Neuron (in vitro differentiated cells): ENCODE measurements around the gene TRIM68.
A peak's percentile ranks its signal among the peaks of the same experiment; 100 is the strongest.

ENCODE experiments used
- H2AFZ ChIP-seq: one replicate; pipeline ENCODE4 v1.6.1; 2013; ENCODE audit warnings: low read depth, mild to moderate bottlenecking, inconsistent platforms, low read length, moderate library complexity
- H3K27me3 ChIP-seq: one replicate; pipeline ENCODE4 v1.6.1; 2013; ENCODE audit warnings: low read length; ENCODE audit not compliant: insufficient read depth
- H3K36me3 ChIP-seq: one replicate; pipeline ENCODE4 v1.6.1; 2013; ENCODE audit warnings: low read length; ENCODE audit not compliant: insufficient read depth
- H3K4me1 ChIP-seq: one replicate; pipeline ENCODE4 v1.6.1; 2013; ENCODE audit warnings: low read length; ENCODE audit not compliant: insufficient read depth
- H3K4me3 ChIP-seq: 2 replicates; pipeline ENCODE4 v1.5.1; 2013; ENCODE audit warnings: mild to moderate bottlenecking, low read length, moderate library complexity
- H3K9me3 ChIP-seq: one replicate; pipeline ENCODE4 v1.6.1; 2013; ENCODE audit warnings: low read length

The TRIM68 gene

GRCh38 chr11:4607781-4608666, at the start of gene TRIM68:
TRIM68 (minus strand) TSS chr11:4608231; CDS start chr11:4605504, 2,727 bp downstream.
- H3K9me3 ChIP-seq, result no peaks in the 10 kb centered on the region

GRCh38 chr11:4654635-4655369, 46.8 kb upstream of the TRIM68 start:
- H3K9me3 ChIP-seq, result no peaks in the 10 kb centered on the region
- no peak overlapping the region for H3K4me3 ChIP-seq
- no peak overlapping the region for H2AFZ ChIP-seq
- no peaks in the 10 kb centered on the region for H3K4me1 ChIP-seq
- H3K36me3 ChIP-seq, result no peaks in the 10 kb centered on the region
- H3K27me3 ChIP-seq, result no peaks in the 10 kb centered on the region

More at GRCh38 chr11:4607781-4608666, at the start of gene TRIM68:
- Histone ChIP-seq H3K4me3 (peak within 1 kb of the TSS; percentile 78), H3K4me1 (peaks cover 16% of the 10 kb centered on the region), H2AFZ (peak within 1 kb of the TSS; percentile 69), H3K27me3 (no peaks in the 10 kb centered on the region), H3K36me3 (peaks cover 13% of the 10 kb centered on the region)

GRCh38 chr11:4647766-4648165, 39.7 kb upstream of the TRIM68 start:
- no peak overlapping the region for H3K4me3 ChIP-seq
- peaks cover 2% of the 10 kb centered on the region for H3K27me3 ChIP-seq
- no peak overlapping the region for H2AFZ ChIP-seq
- H3K9me3 ChIP-seq, result no peaks in the 10 kb centered on the region
- no peaks in the 10 kb centered on the region for H3K36me3 ChIP-seq
- no peaks in the 10 kb centered on the region for H3K4me1 ChIP-seq

- Histone ChIP-seq H3K9me3 (no peaks in the 10 kb centered on the region), H3K4me3 (no peak overlapping the region), H3K4me1 (peaks cover 5% of the 10 kb centered on the region), H3K27me3 (peaks cover 2% of the 10 kb centered on the region), H2AFZ (no peak overlapping the region), H3K36me3 (no peaks in the 10 kb centered on the region)
Measured at GRCh38 chr11:4645974-4646373, 37.9 kb upstream of the TRIM68 start.

- no peaks in the 10 kb centered on the region for H3K36me3 ChIP-seq
- no peak overlapping the region for H3K4me3 ChIP-seq
- H2AFZ ChIP-seq, result no peak overlapping the region
- peaks cover 2% of the 10 kb centered on the region for H3K27me3 ChIP-seq
- H3K9me3 ChIP-seq, result no peaks in the 10 kb centered on the region
- H3K4me1 ChIP-seq, result peaks cover 5% of the 10 kb centered on the region
Measured at GRCh38 chr11:4644233-4644632, 36.2 kb upstream of the TRIM68 start.

- Histone ChIP-seq H3K9me3 (no peaks in the 10 kb centered on the region), H3K36me3 (no peaks in the 10 kb centered on the region), H3K4me3 (no peak within 1 kb of the TSS), H3K27me3 (peaks cover 2% of the 10 kb centered on the region), H3K4me1 (peaks cover 5% of the 10 kb centered on the region), H2AFZ (no peak within 1 kb of the TSS)
Measured at GRCh38 chr11:4643682-4644081, 35.7 kb upstream of the TRIM68 start, which contains the start of gene OR51E1. OR51E1 (plus strand) TSS chr11:4643982; CDS start chr11:4652527, 8,545 bp downstream.

- no peaks in the 10 kb centered on the region for H3K9me3 ChIP-seq
- H3K36me3 ChIP-seq, result no peaks in the 10 kb centered on the region
- H2AFZ ChIP-seq, result no peak overlapping the region
- H3K4me1 ChIP-seq, result peaks cover 5% of the 10 kb centered on the region
- peaks cover 2% of the 10 kb centered on the region for H3K27me3 ChIP-seq
- H3K4me3 ChIP-seq, result no peak overlapping the region
Measured at GRCh38 chr11:4643076-4643475, 35.0 kb upstream of the TRIM68 start.

GRCh38 chr11:4642043-4642442, 34.0 kb upstream of the TRIM68 start:
- peaks cover 5% of the 10 kb centered on the region for H3K4me1 ChIP-seq
- no peak overlapping the region for H3K4me3 ChIP-seq
- H3K36me3 ChIP-seq, result no peaks in the 10 kb centered on the region
- peaks cover 2% of the 10 kb centered on the region for H3K27me3 ChIP-seq
- no peak overlapping the region for H2AFZ ChIP-seq
- no peaks in the 10 kb centered on the region for H3K9me3 ChIP-seq

GRCh38 chr11:4641501-4641900, 33.5 kb upstream of the TRIM68 start:
- H3K27me3 ChIP-seq, result peaks cover 2% of the 10 kb centered on the region
- H3K4me1 ChIP-seq, result peaks cover 5% of the 10 kb centered on the region
- H2AFZ ChIP-seq, result no peak overlapping the region
- H3K36me3 ChIP-seq, result no peaks in the 10 kb centered on the region
- no peaks in the 10 kb centered on the region for H3K9me3 ChIP-seq
- H3K4me3 ChIP-seq, result no peak overlapping the region

- no peaks in the 10 kb centered on the region for H3K36me3 ChIP-seq
- no peak overlapping the region for H2AFZ ChIP-seq
- no peaks in the 10 kb centered on the region for H3K9me3 ChIP-seq
- no peak overlapping the region for H3K4me3 ChIP-seq
- peaks cover 5% of the 10 kb centered on the region for H3K4me1 ChIP-seq
- peaks cover 2% of the 10 kb centered on the region for H3K27me3 ChIP-seq
Measured at GRCh38 chr11:4639931-4640330, 31.9 kb upstream of the TRIM68 start.

GRCh38 chr11:4637662-4638047, 29.6 kb upstream of the TRIM68 start:
- H3K9me3 ChIP-seq, result no peaks in the 10 kb centered on the region
- no peak overlapping the region for H3K4me3 ChIP-seq
- no peaks in the 10 kb centered on the region for H3K27me3 ChIP-seq
- peaks cover 5% of the 10 kb centered on the region for H3K4me1 ChIP-seq
- H2AFZ ChIP-seq, result no peak overlapping the region
- H3K36me3 ChIP-seq, result no peaks in the 10 kb centered on the region

- Histone ChIP-seq H3K4me1 (peaks cover 5% of the 10 kb centered on the region), H3K27me3 (no peaks in the 10 kb centered on the region), H3K36me3 (no peaks in the 10 kb centered on the region), H2AFZ (no peak within 1 kb of the TSS), H3K9me3 (no peaks in the 10 kb centered on the region), H3K4me3 (no peak within 1 kb of the TSS)
Measured at GRCh38 chr11:4636962-4637661, 29.1 kb upstream of the TRIM68 start, which contains the start of gene OR51D1. OR51D1 (plus strand) TSS chr11:4637477; CDS start chr11:4639791, 2,314 bp downstream.

GRCh38 chr11:4636136-4636535, 28.1 kb upstream of the TRIM68 start:
- Histone ChIP-seq H3K4me3 (no peak overlapping the region), H3K36me3 (no peaks in the 10 kb centered on the region), H2AFZ (no peak overlapping the region), H3K9me3 (no peaks in the 10 kb centered on the region), H3K4me1 (no peaks in the 10 kb centered on the region), H3K27me3 (no peaks in the 10 kb centered on the region)
